Transverse colon (tissue), 4 donors: Measurements from ENCODE around the gene WFS1. TPM values are rescaled to one million over a fixed set of nuclear protein-coding genes. Genes with fewer than 3 reads are reported as not detected.
A peak's percentile ranks its signal among the peaks of the same experiment; 100 is the strongest.

Experiments
- DNase-seq: peaks from one replicate; pipeline ENCODE4 v3.0.0-alpha.2; 2019
- H3K27ac ChIP-seq, 4 donors: fragments of 200-600 bp; sonication (generic); 2 replicates each; pipeline ENCODE4 v1.5.1; 2016 to 2018; ENCODE audit warnings: inconsistent platforms in 4 of 4
- H3K27me3 ChIP-seq: fragments of 200-600 bp; sonication (generic); 2 replicates; pipeline ENCODE4 v1.5.1; 2017; ENCODE audit warnings: inconsistent platforms
- H3K36me3 ChIP-seq, 4 donors: fragments of 200-600 bp; sonication (generic); 2 replicates each; pipeline ENCODE4 v1.5.1; 2017 to 2019; ENCODE audit warnings: inconsistent platforms in 4 of 4
- H3K4me1 ChIP-seq, 4 donors: fragments of 200-600 bp; sonication (generic); 2 replicates each; pipeline ENCODE4 v1.5.1; 2017 to 2020; ENCODE audit warnings: inconsistent platforms in 4 of 4
- H3K4me3 ChIP-seq, 4 donors: fragments of 200-600 bp; sonication (generic); 1 replicate in 1 of 4; 2 replicates in 3 of 4; pipeline versions ENCODE4 v1.5.1 to v1.6.1; 2017 to 2019; ENCODE audit warnings: inconsistent platforms in 4 of 4
- H3K9me3 ChIP-seq, 2 donors: fragments of 200-600 bp; sonication (generic); 2 replicates each; pipeline ENCODE4 v1.5.1; 2017 to 2019; ENCODE audit warnings: inconsistent platforms in 2 of 2
- EP300 ChIP-seq: sonication (generic); formaldehyde crosslinking; IDR thresholded peaks from one replicate; pipeline ENCODE4 v1.6.1; 2017; ENCODE audit warnings: antibody characterized with exemption, low read depth
- POLR2A ChIP-seq: fragments of 450-650 bp; IDR thresholded peaks from one replicate; pipeline ENCODE4 v1.6.1; 2016; ENCODE audit warnings: antibody characterized with exemption, mild to moderate bottlenecking, moderate library complexity
- POLR2AphosphoS5 ChIP-seq, 3 donors: sonication (generic); formaldehyde crosslinking; IDR thresholded peaks; one replicate each; pipeline ENCODE4 v1.6.1; 2016; ENCODE audit warnings: antibody characterized with exemption in 3 of 3
- WGBS, 2 donors: methylation state at CpG; one replicate each; pipeline ENCODE4 v1.1.5; 2018; ENCODE audit warnings: low coverage in 1 of 2; 5-methylcytosine and 5-hydroxymethylcytosine counted together
- in situ Hi-C, 4 donors: fragments of 200-750 bp; cut with MboI; loops; one replicate each; pipeline versions ENCODE4 v1.15.0 to v1.15.1; 2017; ENCODE audit warnings: low sequenced_read_pairs in 3 of 4, low pct_ligation_motif_present in 1 of 4, low pct_unique_long_range_greater_than_20kb in 1 of 4
- intact Hi-C: fragments of 100-400 bp; cut with DNase I; formaldehyde crosslinking; loops from one replicate; pipeline ENCODE4 v1.15.1; 2023; ENCODE audit warnings: low total_unique reads
- total RNA-seq, 4 donors: library from RNA; depleted of rRNA; stranded (reverse); fragments of >200 nt; gene quantifications; one replicate each; pipeline ENCODE4 v1.1.0, GENCODE V29; 2016
- TF ChIP-seq, protein P1 (sequence below), 5 experiments: fragments of 200-600 bp in 3 of 5; fragments of 450-650 bp in 2 of 5; sonication (generic) in 3 of 5; IDR thresholded peaks; 1 replicate in 2 of 5; 2 replicates in 3 of 5; pipeline ENCODE4 v1.5.1; 2016 to 2017; ENCODE audit warnings: antibody characterized with exemption in 5 of 5, inconsistent platforms in 3 of 5, mild to moderate bottlenecking in 2 of 5, moderate library complexity in 1 of 5

The WFS1 gene
- total RNA-seq, 4 donors from 2014 or later, result 11.5 to 23.5 (median 20.8) TPM

DNA sequence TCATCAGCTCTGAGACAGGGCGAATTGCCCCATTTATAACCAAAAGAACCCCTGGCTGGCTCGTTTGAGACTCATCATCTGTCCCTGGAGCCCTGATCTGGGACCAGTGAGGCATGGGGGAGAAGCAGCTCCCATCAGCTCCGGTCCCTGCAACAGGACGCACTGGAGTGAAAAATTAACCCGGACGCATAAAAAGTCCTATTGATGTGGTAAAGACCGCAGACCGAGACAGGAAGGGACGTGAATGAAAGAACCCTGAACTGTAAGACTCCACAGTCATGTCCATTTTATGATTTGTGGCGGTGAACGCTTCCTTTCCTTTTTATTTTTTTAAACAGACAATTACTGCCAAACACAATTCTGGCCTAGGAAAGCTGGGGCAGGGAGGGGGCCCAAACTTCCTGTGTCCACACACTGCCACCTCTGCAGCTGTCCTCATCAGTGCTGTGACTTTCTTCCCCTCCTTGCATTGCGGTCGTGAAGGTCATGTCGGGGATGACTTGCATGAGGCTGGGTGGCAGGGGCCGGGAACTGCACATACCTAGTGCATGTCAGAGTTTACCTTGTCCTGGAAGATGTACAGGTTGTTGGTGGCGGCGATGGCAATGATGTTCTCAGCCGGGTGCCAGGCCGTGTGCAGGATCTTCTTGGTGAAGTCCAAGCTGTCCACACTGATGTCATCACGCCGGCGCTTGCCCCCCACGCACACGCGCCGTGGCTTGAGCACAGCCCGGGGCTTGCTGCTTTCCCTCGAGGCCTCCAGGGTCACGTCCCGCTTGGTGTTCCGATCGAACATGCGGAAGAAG lies 53.3 kb downstream of the WFS1 start:
- in situ Hi-C loops, result no loop called here
- peaks cover 0 to 8% (median 1%) of the 10 kb centered on the region in 4 donors for H3K4me1 ChIP-seq

DNA sequence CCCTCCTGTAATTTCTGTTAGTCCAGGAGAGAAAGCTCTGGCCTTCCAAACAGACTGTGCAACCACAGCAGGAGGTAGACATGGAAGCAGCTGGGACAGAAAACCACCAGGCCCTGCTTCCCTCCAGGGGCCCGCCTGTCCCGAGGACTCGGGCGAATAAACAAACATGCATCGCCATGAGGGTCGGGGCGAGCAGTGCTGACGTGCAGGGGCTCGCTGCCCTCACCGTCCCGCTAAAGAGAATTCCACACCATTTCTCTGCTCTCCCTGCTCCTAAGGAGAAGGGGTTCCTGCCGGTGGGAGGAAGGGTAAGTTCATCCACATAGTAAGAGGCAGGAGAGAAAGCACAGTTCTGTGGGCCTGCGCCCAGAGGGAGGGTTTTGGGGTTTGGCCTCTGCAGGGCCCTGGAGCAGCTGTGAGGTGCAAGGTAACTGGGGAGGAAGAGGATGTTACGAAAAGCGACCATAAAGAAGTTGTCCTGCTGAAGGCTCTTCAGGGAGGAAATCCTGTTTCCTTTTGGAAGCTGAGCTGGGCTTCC lies 54.9 kb downstream of the WFS1 start:
- Histone ChIP-seq H3K9me3 (no peaks in the 10 kb centered on the region), H3K36me3 (no peaks in the 10 kb centered on the region), H3K27me3 (peaks cover 4% of the 10 kb centered on the region), H3K4me1 (peaks cover 0 to 8% (median 1%) of the 10 kb centered on the region in 4 donors), H3K4me3 (no peak overlapping the region), H3K27ac (no peak overlapping the region)
- 49 to 64% methylated on average over 8 to 15 of the region's 15 CpGs for WGBS, 2 donors
- no peak for DNase-seq
- TF ChIP-seq EP300 (no peak), POLR2A (no peak), POLR2AphosphoS5 (IDR thresholded peaks at IDR 0.05) (no peak)
- TF ChIP-seq, protein P1, sequence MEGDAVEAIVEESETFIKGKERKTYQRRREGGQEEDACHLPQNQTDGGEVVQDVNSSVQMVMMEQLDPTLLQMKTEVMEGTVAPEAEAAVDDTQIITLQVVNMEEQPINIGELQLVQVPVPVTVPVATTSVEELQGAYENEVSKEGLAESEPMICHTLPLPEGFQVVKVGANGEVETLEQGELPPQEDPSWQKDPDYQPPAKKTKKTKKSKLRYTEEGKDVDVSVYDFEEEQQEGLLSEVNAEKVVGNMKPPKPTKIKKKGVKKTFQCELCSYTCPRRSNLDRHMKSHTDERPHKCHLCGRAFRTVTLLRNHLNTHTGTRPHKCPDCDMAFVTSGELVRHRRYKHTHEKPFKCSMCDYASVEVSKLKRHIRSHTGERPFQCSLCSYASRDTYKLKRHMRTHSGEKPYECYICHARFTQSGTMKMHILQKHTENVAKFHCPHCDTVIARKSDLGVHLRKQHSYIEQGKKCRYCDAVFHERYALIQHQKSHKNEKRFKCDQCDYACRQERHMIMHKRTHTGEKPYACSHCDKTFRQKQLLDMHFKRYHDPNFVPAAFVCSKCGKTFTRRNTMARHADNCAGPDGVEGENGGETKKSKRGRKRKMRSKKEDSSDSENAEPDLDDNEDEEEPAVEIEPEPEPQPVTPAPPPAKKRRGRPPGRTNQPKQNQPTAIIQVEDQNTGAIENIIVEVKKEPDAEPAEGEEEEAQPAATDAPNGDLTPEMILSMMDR (IDR thresholded peaks at IDR 0.05), result no peak
- in situ Hi-C loops (no loop called here), intact Hi-C loops (no loop called here)

More for the DNA sequence above, 53.3 kb downstream of the WFS1 start:
- H3K36me3 ChIP-seq, result no peaks in the 10 kb centered on the region
- no peak for DNase-seq
- WGBS, 2 donors, result 44 to 78% methylated on average over 11 to 33 of the region's 33 CpGs
- H3K9me3 ChIP-seq, result no peaks in the 10 kb centered on the region
- no peak overlapping the region for H3K4me3 ChIP-seq
- intact Hi-C loops, result no loop called here
- TF ChIP-seq EP300 (no peak), POLR2AphosphoS5 (IDR thresholded peaks at IDR 0.05) (no peak), POLR2A (no peak)
- TF ChIP-seq, protein P1 (IDR thresholded peaks at IDR 0.05), result no peak
- no peak overlapping the region for H3K27ac ChIP-seq
- no peaks in the 10 kb centered on the region for H3K27me3 ChIP-seq

DNA sequence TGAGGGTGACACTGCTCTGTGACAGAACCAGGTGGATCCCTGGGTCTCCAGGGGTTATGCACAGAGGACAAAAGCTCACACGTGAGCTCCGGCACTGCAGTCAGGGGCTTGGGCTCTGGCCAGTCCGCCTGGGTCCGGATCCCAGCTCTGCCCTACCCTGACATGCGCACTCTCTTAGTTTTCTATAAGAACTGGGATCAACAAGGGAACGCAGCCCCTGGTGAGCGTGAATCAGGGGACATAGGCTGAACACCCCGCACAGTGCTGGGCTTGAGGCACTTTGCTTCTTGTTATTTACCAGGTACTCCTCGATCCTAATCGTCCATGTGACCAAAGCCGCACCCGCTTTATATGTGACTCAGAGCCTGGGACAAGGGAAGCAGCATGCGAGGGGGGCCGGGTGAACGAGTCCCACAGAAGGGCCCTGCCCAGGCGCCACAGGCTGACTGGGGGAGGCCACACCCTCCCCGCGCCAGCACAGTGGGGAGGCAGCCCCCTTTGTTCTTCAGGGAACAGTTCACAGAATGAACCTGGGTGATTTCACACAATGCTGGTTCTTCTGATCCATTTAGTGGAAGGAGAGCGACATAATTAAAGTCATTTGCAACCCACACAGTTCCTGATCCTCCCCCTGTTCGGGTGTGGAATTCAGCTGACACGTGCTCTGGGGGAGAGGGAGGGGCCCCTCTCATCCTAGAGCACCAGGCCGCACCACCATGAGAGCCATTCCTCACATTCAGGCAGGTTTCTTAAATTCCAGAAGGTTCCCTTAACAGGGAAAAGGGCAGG lies 55.5 kb downstream of the WFS1 start:
- peak overlapping the region in 1 of 4 donors; percentile 31 for H3K27ac ChIP-seq
- H3K9me3 ChIP-seq, result no peaks in the 10 kb centered on the region
- in situ Hi-C loops (loop anchor here (5.0 kb wide), 2 partner anchors 68 to 73 kb away; no protein-coding TSS in a partner anchor), intact Hi-C loops (no loop called here)
- TF ChIP-seq, protein P1 (IDR thresholded peaks at IDR 0.05), result no peak
- no peak for TF ChIP-seq POLR2A
- no peak for TF ChIP-seq POLR2AphosphoS5 (IDR thresholded peaks at IDR 0.05)
- no peak for TF ChIP-seq EP300
- no peak overlapping the region for H3K4me3 ChIP-seq
- DNase-seq, result peak; percentile 62
- peaks cover 4% of the 10 kb centered on the region for H3K27me3 ChIP-seq
- no peaks in the 10 kb centered on the region for H3K36me3 ChIP-seq
- peaks cover 0 to 8% (median 1%) of the 10 kb centered on the region in 4 donors for H3K4me1 ChIP-seq
- 37% methylated on average over 21 of the region's 22 CpGs; no CpG with 5 or more reads in 1 of the 2 donors for WGBS, 2 donors

DNA sequence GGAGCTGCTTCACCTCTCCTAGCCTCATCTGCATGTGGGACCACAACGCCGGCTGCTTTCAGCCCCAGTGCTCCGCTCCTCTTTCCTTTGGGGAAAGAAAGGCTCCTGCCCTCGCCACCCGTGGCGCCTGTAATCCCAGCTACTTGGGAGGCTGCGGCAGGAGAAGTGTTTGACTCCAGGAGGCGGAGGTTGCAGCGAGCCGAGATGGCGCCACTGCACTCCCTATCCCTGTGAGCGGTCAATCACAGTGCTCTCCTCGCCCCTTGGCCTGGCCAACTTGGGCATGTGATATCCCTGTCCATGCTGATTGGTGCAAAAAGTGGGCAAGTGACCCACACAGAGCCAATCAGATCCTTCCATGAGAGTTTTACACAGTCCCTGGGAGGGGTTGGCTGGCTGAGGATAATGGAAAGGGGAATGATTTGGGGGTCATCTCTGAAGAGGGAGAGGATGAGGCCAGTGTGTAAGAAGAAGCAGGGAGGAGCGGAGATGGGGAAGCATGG lies 56.2 kb downstream of the WFS1 start:
- intact Hi-C loops, result no loop called here
- Histone ChIP-seq H3K27me3 (peaks cover 4% of the 10 kb centered on the region), H3K36me3 (no peaks in the 10 kb centered on the region), H3K4me3 (no peak overlapping the region), H3K27ac (no peak overlapping the region), H3K4me1 (peaks cover 0 to 8% (median 1%) of the 10 kb centered on the region in 4 donors), H3K9me3 (no peaks in the 10 kb centered on the region)
- in situ Hi-C loops, result loop anchor here (5.0 kb wide), 2 partner anchors 69 to 74 kb away; no protein-coding TSS in a partner anchor
- no peak for TF ChIP-seq POLR2AphosphoS5 (IDR thresholded peaks at IDR 0.05)
- TF ChIP-seq EP300, result no peak
- TF ChIP-seq POLR2A, result no peak
- TF ChIP-seq, protein P1 (IDR thresholded peaks at IDR 0.05), result no peak
- WGBS, 2 donors, result 92 to 100% methylated on average over 2 to 11 of the region's 14 CpGs
- DNase-seq, result no peak
